Non-pigmented ciliary epithelial cell (primary cell): ENCODE measurements around the gene CHSY3.

Experiments used
- DNase-seq: peaks from one replicate; pipeline ENCODE4 v3.0.0-alpha.2; 2010; ENCODE audit warnings: low read depth

CHSY3 gene

DNA sequence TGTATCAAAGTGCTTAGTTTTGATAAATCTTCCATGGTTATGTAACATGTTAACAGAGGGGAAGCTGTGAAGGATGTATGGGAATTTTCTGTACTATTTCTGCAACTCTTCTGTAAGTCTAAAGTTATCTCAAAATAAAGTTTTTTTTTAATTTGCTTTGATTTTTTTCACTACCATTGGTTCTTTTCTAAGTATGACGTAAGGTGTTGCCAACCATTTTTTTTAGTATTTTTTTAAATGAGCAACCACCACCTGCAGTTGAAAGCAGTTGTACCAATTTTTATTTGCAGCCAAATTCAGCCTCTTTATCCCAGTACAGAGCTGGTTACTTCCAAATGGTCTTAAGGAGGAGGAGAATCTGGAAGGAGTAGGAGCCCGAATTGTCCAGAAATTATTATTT lies 192.2 kb downstream of the CHSY3 start:
- DNase-seq: no peak

DNA sequence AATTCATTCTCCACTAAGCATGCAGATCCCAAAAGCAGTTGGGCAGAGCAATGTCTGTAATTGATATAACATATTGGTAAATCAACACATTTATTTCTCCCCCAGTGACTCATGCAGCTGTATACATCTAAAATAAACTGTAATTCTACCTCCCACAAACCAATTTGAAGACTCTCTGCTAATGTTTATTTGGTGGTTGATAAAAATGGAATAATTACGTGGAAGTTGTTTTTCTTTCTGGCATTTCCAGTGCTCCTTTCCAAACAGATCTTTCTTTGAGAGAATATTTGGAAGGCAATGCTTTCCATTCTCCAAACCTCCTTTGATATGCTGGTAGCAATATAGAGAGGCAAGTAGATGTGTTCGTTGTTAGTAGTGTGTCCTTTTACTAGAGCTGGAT lies 194.7 kb downstream of the CHSY3 start:
- no peak for DNase-seq

DNA sequence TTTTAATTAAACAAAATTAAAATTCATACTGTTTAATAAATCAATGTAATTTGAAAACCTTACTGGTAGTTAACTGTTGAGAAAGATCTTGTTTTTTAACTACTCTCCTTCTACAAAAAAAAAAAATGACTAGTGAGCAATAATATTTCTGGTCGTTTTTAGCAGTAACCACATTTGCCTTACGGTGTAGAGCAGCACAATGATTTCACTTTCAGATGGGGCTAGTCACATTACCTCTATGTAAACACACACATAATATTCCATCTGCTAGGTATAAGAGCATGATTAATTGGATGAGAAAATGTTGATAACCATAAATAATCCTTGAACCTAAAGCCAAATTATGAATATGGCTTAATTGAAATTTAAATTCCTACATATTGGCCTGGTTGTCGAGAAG lies 198.1 kb downstream of the CHSY3 start:
- no peak for DNase-seq

GRCh38 chr5:130102960-130103359 lies 198.7 kb downstream of the CHSY3 start:
- no peak for DNase-seq

GRCh38 chr5:130104895-130105688 lies 200.8 kb downstream of the CHSY3 start:
- peak; percentile 14 for DNase-seq

DNA sequence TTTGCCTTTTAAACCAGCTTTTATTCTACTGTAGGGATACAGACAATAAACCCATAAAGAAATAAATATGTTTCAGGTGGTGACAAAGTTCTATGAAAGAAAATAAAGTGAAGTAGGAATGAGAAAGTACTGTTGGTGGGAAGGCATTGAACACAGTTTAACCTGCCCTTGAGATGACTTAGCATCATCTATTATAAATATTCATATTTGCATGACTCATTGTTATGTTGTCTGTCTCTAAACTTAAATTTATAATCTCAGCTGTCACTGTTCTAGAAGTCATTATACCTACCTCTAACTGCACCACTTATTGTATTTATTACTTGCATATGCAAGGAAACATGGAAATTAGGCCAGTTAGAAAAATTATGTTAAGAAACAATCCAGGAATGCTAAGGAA lies 202.2 kb downstream of the CHSY3 start:
- no peak for DNase-seq

DNA sequence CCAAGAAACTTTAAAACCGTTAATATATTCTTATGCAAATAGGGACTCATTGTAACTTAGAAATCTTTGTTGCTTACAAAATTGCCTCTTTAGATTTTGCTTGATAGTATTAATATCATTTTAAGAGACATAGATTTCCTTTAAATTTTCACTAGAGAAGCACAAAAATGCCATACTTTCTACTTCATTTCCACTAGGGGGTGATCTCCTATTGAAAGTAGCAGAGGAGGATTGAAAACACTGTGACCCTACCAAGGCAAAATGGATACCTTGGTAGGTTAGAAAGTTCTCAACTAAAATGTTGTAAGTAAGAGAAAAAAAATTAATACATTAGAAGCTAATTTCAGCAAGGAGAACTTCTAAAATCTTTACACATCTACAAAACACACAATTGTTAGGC lies 204.9 kb downstream of the CHSY3 start:
- no peak for DNase-seq

DNA sequence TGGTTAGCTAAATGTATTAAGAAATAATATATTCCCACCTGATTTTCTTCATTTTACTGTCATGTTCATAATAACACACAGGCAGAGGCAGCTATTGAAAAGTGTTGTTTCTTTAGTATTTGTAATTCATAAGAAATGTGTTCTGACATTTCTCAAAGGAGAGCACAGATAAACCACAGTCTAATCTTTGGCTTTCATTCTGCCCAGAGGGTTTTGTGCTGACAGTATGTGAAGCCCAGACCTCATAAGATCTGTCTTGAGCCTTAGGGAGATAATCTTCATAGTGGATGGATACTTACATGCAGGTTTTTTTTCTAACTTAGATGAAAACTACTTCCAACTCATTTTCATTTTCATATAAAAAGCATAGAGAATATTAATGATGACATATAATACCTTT lies 206.1 kb downstream of the CHSY3 start:
- DNase-seq: no peak

- no peak for DNase-seq
Observed at GRCh38 chr5:130111746-130112145, 207.5 kb downstream of the CHSY3 start.

- no peak for DNase-seq
Observed at GRCh38 chr5:130112246-130112645, 208.0 kb downstream of the CHSY3 start.

GRCh38 chr5:130115686-130116085 lies 211.4 kb downstream of the CHSY3 start:
- no peak for DNase-seq

DNA sequence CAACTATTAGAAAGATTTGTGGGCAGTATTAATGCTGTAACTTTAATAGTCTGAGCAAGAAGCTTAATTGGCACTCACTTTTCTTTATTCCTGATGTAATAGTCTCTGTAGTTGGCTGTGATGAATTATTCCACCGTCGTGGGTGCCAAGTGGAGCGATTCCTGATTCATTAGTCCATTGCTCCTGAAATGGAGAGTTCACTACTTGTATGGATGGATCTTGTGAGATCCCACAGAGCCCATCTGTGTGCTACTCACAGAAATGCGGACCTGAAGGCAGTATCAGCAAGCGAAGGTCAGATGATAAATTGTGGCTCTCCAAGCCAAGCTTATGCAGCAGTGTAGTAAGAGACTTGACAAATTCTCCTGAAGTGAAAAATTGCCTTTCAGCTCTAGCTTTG lies 212.2 kb downstream of the CHSY3 start:
- DNase-seq: no peak

GRCh38 chr5:130116972-130117371 lies 212.7 kb downstream of the CHSY3 start:
- DNase-seq: no peak

GRCh38 chr5:130126746-130127145 lies 222.5 kb downstream of the CHSY3 start:
- no peak for DNase-seq

- peak; percentile 45 for DNase-seq
Observed at GRCh38 chr5:130135506-130135905, 231.2 kb downstream of the CHSY3 start.

DNA sequence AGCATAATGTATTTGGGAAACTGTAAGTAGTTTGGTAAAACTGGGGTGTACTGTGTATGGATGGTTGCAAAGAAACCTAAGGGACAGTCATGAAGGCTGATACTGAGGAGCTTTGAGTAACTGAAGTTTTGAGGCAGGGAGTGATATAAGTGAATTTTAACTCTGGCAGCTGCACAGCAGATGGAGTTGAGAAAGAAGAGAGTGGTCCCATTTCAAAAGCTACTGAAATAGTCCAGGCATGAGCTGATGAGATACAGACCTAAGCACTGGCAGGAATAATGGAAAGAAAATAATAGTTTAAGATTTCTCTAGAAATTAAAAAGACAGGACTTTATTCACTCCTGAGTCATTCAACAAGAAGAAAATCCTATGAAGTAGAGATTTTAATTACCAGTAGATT lies 232.0 kb downstream of the CHSY3 start:
- DNase-seq: no peak

DNA sequence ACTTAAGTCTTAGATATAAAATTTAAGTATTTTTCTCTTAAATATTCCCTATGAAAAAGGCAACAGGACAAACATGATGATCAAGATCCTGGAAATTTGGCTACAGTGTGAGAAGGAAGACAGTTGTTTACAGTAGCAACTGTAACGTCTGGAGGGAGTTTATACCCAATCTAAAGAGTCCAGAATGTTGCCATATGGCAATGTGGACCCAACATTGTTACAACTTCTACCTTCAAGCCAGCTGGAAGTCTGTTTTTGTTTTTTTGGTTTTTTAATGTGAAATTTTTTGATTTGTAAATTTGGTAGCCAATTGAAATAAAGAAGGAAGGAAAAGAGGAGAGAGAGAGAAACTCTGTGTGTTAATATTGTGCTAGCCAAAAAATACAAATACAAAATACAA lies 233.4 kb downstream of the CHSY3 start:
- no peak for DNase-seq

DNA sequence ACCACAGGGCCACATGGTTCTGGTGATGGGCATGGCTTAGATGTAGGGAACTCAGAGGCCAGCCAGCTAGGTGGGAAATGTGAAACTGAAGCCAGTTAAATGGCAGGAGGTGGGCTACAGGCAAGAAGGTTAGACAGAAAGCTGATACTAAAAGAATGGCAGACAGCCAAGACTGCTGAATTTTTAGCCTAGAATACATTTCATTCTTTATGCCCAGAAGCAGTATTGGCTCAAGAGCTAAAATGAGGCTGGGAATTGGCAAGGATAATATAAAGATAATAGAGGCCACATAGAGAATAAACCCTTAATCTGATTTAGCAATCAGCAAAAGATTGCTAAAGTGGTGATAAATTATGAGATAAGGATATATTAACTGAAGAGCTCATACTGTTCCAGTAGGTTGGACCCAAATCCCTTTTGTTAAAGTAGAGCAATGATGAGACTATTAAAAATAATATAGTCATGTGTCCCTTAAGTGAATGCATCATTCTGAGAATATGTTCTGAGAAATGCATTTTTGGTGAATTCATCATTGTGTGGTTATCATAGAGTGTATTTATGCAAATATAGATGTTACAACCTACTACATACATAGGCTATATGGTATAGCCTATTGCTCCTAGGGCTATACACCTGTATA lies 234.3 kb downstream of the CHSY3 start:
- no peak for DNase-seq

DNA sequence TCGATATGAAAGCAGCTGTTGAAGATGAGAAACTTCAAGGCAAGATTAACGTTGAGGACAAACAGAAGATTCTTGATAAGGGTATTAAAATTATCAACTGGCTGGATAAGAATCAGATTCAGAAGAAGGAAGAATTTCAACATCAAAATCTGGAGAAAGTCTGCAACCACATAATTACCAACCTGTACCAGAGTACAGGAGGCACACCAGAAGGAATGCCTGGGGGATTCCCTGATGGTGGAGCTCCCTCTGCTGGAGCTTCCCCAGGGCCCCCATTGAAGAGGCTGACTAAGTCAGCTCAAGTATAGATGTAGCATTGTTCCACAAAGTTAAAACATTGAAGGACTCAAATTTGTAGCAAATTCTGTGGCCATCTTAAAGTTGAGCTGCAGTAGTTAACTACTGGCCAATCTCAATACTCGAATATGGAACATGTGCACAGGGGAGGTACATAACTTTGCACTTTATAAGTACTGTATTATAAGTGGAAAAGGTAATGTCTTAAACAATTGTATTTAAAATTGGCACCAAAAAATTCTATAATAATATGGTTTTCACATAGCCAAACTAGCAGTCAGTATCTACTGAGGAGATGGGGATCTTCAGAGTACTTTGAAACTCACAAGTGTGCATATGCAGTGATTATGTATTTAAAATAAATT lies 237.5 kb downstream of the CHSY3 start:
- no peak for DNase-seq

GRCh38 chr5:130151239-130151638 lies 247.0 kb downstream of the CHSY3 start:
- DNase-seq: no peak

- no peak for DNase-seq
Observed at GRCh38 chr5:130155345-130156011, 251.2 kb downstream of the CHSY3 start.

GRCh38 chr5:130158036-130158435 lies 253.8 kb downstream of the CHSY3 start:
- DNase-seq: no peak

DNA sequence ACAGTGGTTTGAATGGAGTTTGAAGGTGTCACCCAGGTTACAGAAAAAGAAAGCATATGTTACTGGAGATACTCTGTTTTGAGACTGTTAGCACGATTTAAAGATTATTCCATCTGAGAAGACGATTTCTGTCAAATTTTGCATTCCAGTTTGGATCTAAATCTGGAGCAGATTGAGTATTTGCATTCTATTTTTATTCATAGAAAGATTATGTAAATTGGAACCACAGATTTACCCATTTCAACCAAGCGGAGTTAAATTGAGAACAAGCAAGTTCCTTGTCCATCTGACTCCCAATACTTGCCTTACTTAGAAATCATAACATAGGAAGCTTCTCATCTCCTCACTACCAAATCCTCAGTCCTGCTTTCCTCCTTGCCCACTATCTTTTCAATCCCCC lies 255.7 kb downstream of the CHSY3 start:
- DNase-seq: no peak
